SK-N-SH (cell line): ENCODE results near the gene HSPG2. TPM values are rescaled to one million over a fixed set of nuclear protein-coding genes. Genes with fewer than 3 reads are reported as not detected.

Experiments
- CTCF ChIA-PET: fragments of 300-600, 350-600 bp; formaldehyde crosslinking; extraction: SDS; loops from one replicate; lab custom pipeline; 2021; lab: Yijun Ruan, JAX
- POLR2A ChIA-PET: fragments of 350-600 bp; sonication (Branson Sonifier 250); formaldehyde crosslinking; extraction: SDS; loops from one replicate; lab custom pipeline; 2020; ENCODE audit warnings: antibody characterized with exemption, inconsistent platforms; lab: Yijun Ruan, JAX
- DNase-seq: peaks from one replicate; pipeline ENCODE4 v3.0.0; 2012
- H2AFZ ChIP-seq: fragments of 200-600 bp; sonication (generic); 2 replicates; pipeline ENCODE4 v1.8.1; 2016; ENCODE audit warnings: antibody characterized with exemption, mild to moderate bottlenecking, low read depth
- H3F3A ChIP-seq: fragments of 200-600 bp; sonication (generic); replicated peaks from 2 replicates; pipeline ENCODE3; 2016; ENCODE audit warnings: antibody characterized with exemption, mild to moderate bottlenecking; ENCODE audit not compliant: insufficient read depth
- H3K27ac ChIP-seq, 2 experiments: fragments of 200-500 bp in 1 of 2; fragments of 200-600 bp in 1 of 2; sonication (Bioruptor generic) in 1 of 2; sonication (generic), shearing (Covaris generic) in 1 of 2; 2 replicates each; pipeline versions ENCODE4 v1.5.1 to v1.6.1; 2014 to 2016; ENCODE audit warnings: low read depth in 2 of 2, inconsistent platforms in 1 of 2, low read length in 1 of 2, mild to moderate bottlenecking in 1 of 2, mixed read lengths in 1 of 2
- H3K27me3 ChIP-seq: fragments of 200-600 bp; sonication (generic), shearing (Covaris generic); 2 replicates; pipeline ENCODE4 v1.6.1; 2016; ENCODE audit warnings: mixed run types; ENCODE audit not compliant: insufficient read depth
- H3K36me3 ChIP-seq, 2 experiments: fragments of 200-500 bp in 1 of 2; fragments of 200-600 bp in 1 of 2; sonication (Bioruptor generic) in 1 of 2; sonication (generic) in 1 of 2; replicated peaks in 1 of 2; 2 replicates each; pipeline versions ENCODE3 to v1.5.1; 2014 to 2016; ENCODE audit warnings: low read length in 1 of 2, mild to moderate bottlenecking in 1 of 2; ENCODE audit not compliant: insufficient read depth in 2 of 2, control insufficient read depth in 1 of 2
- H3K4me1 ChIP-seq, 2 experiments: fragments of 200-500 bp in 1 of 2; fragments of 200-600 bp in 1 of 2; sonication (Bioruptor generic) in 1 of 2; sonication (generic), shearing (Covaris generic) in 1 of 2; 2 replicates each; pipeline versions ENCODE4 v1.5.1 to v1.6.1; 2014 to 2016; ENCODE audit warnings: low read depth in 1 of 2, low read length in 1 of 2, mixed run types in 1 of 2; ENCODE audit not compliant: insufficient read depth in 2 of 2, control insufficient read depth in 1 of 2
- H3K4me2 ChIP-seq: fragments of 200-600 bp; sonication (generic), shearing (Covaris generic); 2 replicates; pipeline ENCODE4 v1.6.1; 2017; ENCODE audit warnings: mixed run types
- H3K4me3 ChIP-seq, 2 experiments: fragments of 200-500 bp in 1 of 2; fragments of 200-600 bp in 1 of 2; sonication (Bioruptor generic) in 1 of 2; sonication (generic), shearing (Covaris generic) in 1 of 2; 2 replicates each; pipeline versions ENCODE4 v1.5.1 to v1.8.1; 2014 to 2016; ENCODE audit warnings: low read depth in 2 of 2, inconsistent platforms in 1 of 2, low read length in 1 of 2, mild to moderate bottlenecking in 1 of 2, mixed read lengths in 1 of 2, moderate library complexity in 1 of 2
- H3K79me2 ChIP-seq: fragments of 200-600 bp; sonication (generic); 2 replicates; pipeline ENCODE4 v1.8.1; 2017; ENCODE audit warnings: mild to moderate bottlenecking; ENCODE audit not compliant: insufficient read depth
- H3K9ac ChIP-seq: fragments of 200-600 bp; sonication (generic); 2 replicates; pipeline ENCODE4 v1.6.1; 2017; ENCODE audit warnings: mixed run types
- H3K9me2 ChIP-seq: fragments of 200-600 bp; sonication (generic); 2 replicates; pipeline ENCODE4 v1.6.1; 2017; ENCODE audit warnings: mixed run types
- H3K9me3 ChIP-seq: fragments of 200-600 bp; sonication (generic); 2 replicates; pipeline ENCODE4 v1.6.1; 2017; ENCODE audit warnings: mixed run types, mild to moderate bottlenecking, moderate library complexity
- H4K20me1 ChIP-seq: fragments of 200-600 bp; sonication (generic); 2 replicates; pipeline ENCODE4 v1.6.1; 2017; ENCODE audit warnings: mild to moderate bottlenecking, mixed run types; ENCODE audit not compliant: insufficient read depth
- CHD2 ChIP-seq: fragments of 150-350 bp; IDR thresholded peaks from 2 replicates; pipeline ENCODE4 v1.6.1; 2018; ENCODE audit warnings: low read length; ENCODE audit not compliant: partially characterized antibody
- GATA2 ChIP-seq: sonication (generic); formaldehyde crosslinking; IDR thresholded peaks from 2 replicates; pipeline ENCODE4 v1.5.0; 2020; ENCODE audit warnings: mild to moderate bottlenecking, missing genetic modification reagents
- MEF2A ChIP-seq: IDR thresholded peaks from 2 replicates; pipeline ENCODE4 v1.4.0; 2012; ENCODE audit warnings: low read depth, borderline replicate concordance
- MXI1 ChIP-seq: IDR thresholded peaks from 2 replicates; pipeline ENCODE4 v1.6.1; 2012; ENCODE audit warnings: mild to moderate bottlenecking, low read depth, low read length, improper control_type of control experiment
- NFIC ChIP-seq: IDR thresholded peaks from 2 replicates; pipeline ENCODE4 v1.4.0; 2012; ENCODE audit warnings: borderline replicate concordance
- NRF1 ChIP-seq: IDR thresholded peaks from 2 replicates; pipeline ENCODE4 v1.6.1; 2012; ENCODE audit warnings: low read depth, mild to moderate bottlenecking, low read length
- RAD21 ChIP-seq: IDR thresholded peaks from 2 replicates; pipeline ENCODE4 v1.6.1; 2012; ENCODE audit warnings: mild to moderate bottlenecking, low read length
- RFX5 ChIP-seq: IDR thresholded peaks from 2 replicates; pipeline ENCODE4 v1.6.1; 2012; ENCODE audit warnings: mild to moderate bottlenecking, improper control_type of control experiment, low read length
- RXRA ChIP-seq: IDR thresholded peaks from 2 replicates; pipeline ENCODE4 v1.4.0; 2012; ENCODE audit warnings: low read depth, mild to moderate bottlenecking, borderline replicate concordance
- SIN3A ChIP-seq: IDR thresholded peaks from 2 replicates; pipeline ENCODE4 v1.6.1; 2012; ENCODE audit warnings: low read depth, mild to moderate bottlenecking, low read length, moderate library complexity, borderline replicate concordance
- TCF12 ChIP-seq: IDR thresholded peaks from 2 replicates; pipeline ENCODE4 v1.4.0; 2012
- TEAD4 ChIP-seq: IDR thresholded peaks from 2 replicates; pipeline ENCODE4 v1.4.0; 2012; ENCODE audit warnings: mild to moderate bottlenecking, borderline replicate concordance; ENCODE audit not compliant: insufficient read depth
- USF2 ChIP-seq: fragments of 150-350 bp; IDR thresholded peaks from 2 replicates; pipeline ENCODE4 v1.6.1; 2017; ENCODE audit warnings: antibody characterized with exemption, low read length, low read depth, borderline replicate concordance
- ZBTB33 ChIP-seq: IDR thresholded peaks from 2 replicates; pipeline ENCODE4 v1.4.0; 2012; ENCODE audit warnings: low read depth, borderline replicate concordance
- WGBS: methylation state at CpG from one replicate; pipeline ENCODE4 v1.1.6; 2017; ENCODE audit warnings: low lambda C conversion rate; 5-methylcytosine and 5-hydroxymethylcytosine counted together
- polyA plus RNA-seq, 3 experiments: library from polyadenylated mRNA; depleted of rRNA; stranded (reverse); fragments of >200 nt; gene quantifications; 2 replicates each; pipeline ENCODE4 v1.2.3, GENCODE V29; 2012
- TF ChIP-seq, protein P1 (sequence below): fragments of 200-600 bp; sonication (generic); IDR thresholded peaks from 2 replicates; pipeline ENCODE4 v1.6.1; 2017; ENCODE audit warnings: antibody characterized with exemption, mild to moderate bottlenecking, moderate library complexity
- TF ChIP-seq, protein P2 (sequence below): IDR thresholded peaks from 2 replicates; pipeline ENCODE4; 2012
- TF ChIP-seq, protein P3 (sequence below): fragments of 150-350 bp; IDR thresholded peaks from 2 replicates; pipeline ENCODE4 v1.6.1; 2016; ENCODE audit warnings: mild to moderate bottlenecking, low read depth, low read length

HSPG2 gene
- polyA plus RNA-seq, 1 of the 3 experiments (the other 2 are of a cell fraction): 28.9 TPM

GRCh38 chr1:21878009-21878773, 58.9 kb downstream of the HSPG2 start:
- TF ChIP-seq, protein P1, sequence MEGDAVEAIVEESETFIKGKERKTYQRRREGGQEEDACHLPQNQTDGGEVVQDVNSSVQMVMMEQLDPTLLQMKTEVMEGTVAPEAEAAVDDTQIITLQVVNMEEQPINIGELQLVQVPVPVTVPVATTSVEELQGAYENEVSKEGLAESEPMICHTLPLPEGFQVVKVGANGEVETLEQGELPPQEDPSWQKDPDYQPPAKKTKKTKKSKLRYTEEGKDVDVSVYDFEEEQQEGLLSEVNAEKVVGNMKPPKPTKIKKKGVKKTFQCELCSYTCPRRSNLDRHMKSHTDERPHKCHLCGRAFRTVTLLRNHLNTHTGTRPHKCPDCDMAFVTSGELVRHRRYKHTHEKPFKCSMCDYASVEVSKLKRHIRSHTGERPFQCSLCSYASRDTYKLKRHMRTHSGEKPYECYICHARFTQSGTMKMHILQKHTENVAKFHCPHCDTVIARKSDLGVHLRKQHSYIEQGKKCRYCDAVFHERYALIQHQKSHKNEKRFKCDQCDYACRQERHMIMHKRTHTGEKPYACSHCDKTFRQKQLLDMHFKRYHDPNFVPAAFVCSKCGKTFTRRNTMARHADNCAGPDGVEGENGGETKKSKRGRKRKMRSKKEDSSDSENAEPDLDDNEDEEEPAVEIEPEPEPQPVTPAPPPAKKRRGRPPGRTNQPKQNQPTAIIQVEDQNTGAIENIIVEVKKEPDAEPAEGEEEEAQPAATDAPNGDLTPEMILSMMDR: no peak
- TF ChIP-seq TEAD4: no peak
- TF ChIP-seq USF2: no peak
- TF ChIP-seq RAD21: no peak
- TF ChIP-seq, protein P2, sequence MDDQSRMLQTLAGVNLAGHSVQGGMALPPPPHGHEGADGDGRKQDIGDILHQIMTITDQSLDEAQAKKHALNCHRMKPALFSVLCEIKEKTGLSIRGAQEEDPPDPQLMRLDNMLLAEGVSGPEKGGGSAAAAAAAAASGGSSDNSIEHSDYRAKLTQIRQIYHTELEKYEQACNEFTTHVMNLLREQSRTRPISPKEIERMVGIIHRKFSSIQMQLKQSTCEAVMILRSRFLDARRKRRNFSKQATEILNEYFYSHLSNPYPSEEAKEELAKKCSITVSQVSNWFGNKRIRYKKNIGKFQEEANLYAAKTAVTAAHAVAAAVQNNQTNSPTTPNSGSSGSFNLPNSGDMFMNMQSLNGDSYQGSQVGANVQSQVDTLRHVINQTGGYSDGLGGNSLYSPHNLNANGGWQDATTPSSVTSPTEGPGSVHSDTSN: no peak
- TF ChIP-seq GATA2: no peak
- no peak for TF ChIP-seq MEF2A
- TF ChIP-seq NFIC: no peak
- no peak for TF ChIP-seq MXI1
- no peak for TF ChIP-seq RXRA
- TF ChIP-seq RFX5: no peak
- TF ChIP-seq, protein P3, sequence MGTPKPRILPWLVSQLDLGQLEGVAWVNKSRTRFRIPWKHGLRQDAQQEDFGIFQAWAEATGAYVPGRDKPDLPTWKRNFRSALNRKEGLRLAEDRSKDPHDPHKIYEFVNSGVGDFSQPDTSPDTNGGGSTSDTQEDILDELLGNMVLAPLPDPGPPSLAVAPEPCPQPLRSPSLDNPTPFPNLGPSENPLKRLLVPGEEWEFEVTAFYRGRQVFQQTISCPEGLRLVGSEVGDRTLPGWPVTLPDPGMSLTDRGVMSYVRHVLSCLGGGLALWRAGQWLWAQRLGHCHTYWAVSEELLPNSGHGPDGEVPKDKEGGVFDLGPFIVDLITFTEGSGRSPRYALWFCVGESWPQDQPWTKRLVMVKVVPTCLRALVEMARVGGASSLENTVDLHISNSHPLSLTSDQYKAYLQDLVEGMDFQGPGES: no peak
- TF ChIP-seq SIN3A: no peak
- TF ChIP-seq TCF12: no peak
- no peak for TF ChIP-seq NRF1
- TF ChIP-seq ZBTB33: no peak
- TF ChIP-seq CHD2: no peak
- ChIA-PET CTCF (no interaction called here), POLR2A (no interaction called here)
- 98% methylated on average over 17 of the region's 25 CpGs for WGBS
- H3F3A ChIP-seq: no peaks in the 10 kb centered on the region
- no peaks in the 10 kb centered on the region for H3K27me3 ChIP-seq
- peaks cover 0 to 5% of the 10 kb centered on the region in 2 experiments; a peak in 1 of 4 replicates for H3K4me1 ChIP-seq
- no peak overlapping the region for H2AFZ ChIP-seq
- DNase-seq: no peak
- H3K36me3 ChIP-seq: peaks cover 0 to 43% of the 10 kb centered on the region in 2 experiments
- H4K20me1 ChIP-seq: no peaks in the 10 kb centered on the region
- no peaks in the 10 kb centered on the region for H3K9me3 ChIP-seq
- no peaks in the 10 kb centered on the region for H3K79me2 ChIP-seq
- no peak overlapping the region for H3K4me2 ChIP-seq
- no peak overlapping the region for H3K27ac ChIP-seq
- no peak overlapping the region for H3K4me3 ChIP-seq
- no peak overlapping the region for H3K9ac ChIP-seq
- H3K9me2 ChIP-seq: no peaks in the 10 kb centered on the region
